HL-60/S4 treated with phorbol 12-myristate 13-acetate at 8.2 ng/mL for 4 days and 3 days (cell line): ENCODE data around the gene ZMYND8.
"Not testable (repeated sequence)": the region's sequence is repeated elsewhere in the genome, so short reads cannot be mapped to it uniquely, and the experiment has no call there.

Source experiments
- in situ Hi-C: fragments of 300-500 bp; cut with MboI; formaldehyde crosslinking; loops from 2 replicates; pipeline ENCODE4 v1.15.0; 2022; ENCODE audit warnings: low sequenced_read_pairs

Gene ZMYND8

GRCh38 chr20:47374121-47374520, 17.6 kb upstream of the ZMYND8 start:
- in situ Hi-C loops = not testable (repeated sequence)

- in situ Hi-C loops = no loop called here
These were observed 16.8 kb upstream of the ZMYND8 start for GRCh38 chr20:47373206-47373733.

- in situ Hi-C loops = no loop called here
These were observed 14.6 kb upstream of the ZMYND8 start for GRCh38 chr20:47370850-47371782.

- in situ Hi-C loops = no loop called here
These were observed 13.7 kb upstream of the ZMYND8 start for GRCh38 chr20:47370214-47370613.

GRCh38 chr20:47368301-47368700, 11.8 kb upstream of the ZMYND8 start:
- in situ Hi-C loops = no loop called here

GRCh38 chr20:47366301-47366700, 9.8 kb upstream of the ZMYND8 start:
- in situ Hi-C loops = not testable (repeated sequence)

GRCh38 chr20:47365023-47365764, 8.7 kb upstream of the ZMYND8 start:
- in situ Hi-C loops = no loop called here

- in situ Hi-C loops = no loop called here
These were observed 6.1 kb upstream of the ZMYND8 start for GRCh38 chr20:47362361-47363219.

- in situ Hi-C loops = no loop called here
These were observed 4.8 kb upstream of the ZMYND8 start for GRCh38 chr20:47361057-47361915.

- in situ Hi-C loops = no loop called here
These were observed 4.0 kb upstream of the ZMYND8 start for GRCh38 chr20:47360297-47361056.

GRCh38 chr20:47359530-47360296, 3.2 kb upstream of the ZMYND8 start:
- in situ Hi-C loops = no loop called here

- in situ Hi-C loops = no loop called here
These were observed 2.4 kb upstream of the ZMYND8 start for GRCh38 chr20:47358672-47359529.

GRCh38 chr20:47358039-47358671, 1.7 kb upstream of the ZMYND8 start:
- in situ Hi-C loops = no loop called here

- in situ Hi-C loops = no loop called here
These were observed 968 bp upstream of the ZMYND8 start for GRCh38 chr20:47357296-47358038.

GRCh38 chr20:47356220-47356525, 326 bp downstream of the ZMYND8 start:
- in situ Hi-C loops = no loop called here

GRCh38 chr20:47355489-47356219, 845 bp downstream of the ZMYND8 start:
- in situ Hi-C loops = no loop called here
